Mesenteric fat pad (tissue), 1 donor: ENCODE data around the gene SAMD9L. TPM values are rescaled to one million over a fixed set of nuclear protein-coding genes. Genes with fewer than 3 reads are reported as not detected.

Experiments used
- DNase-seq: peaks from one replicate; pipeline ENCODE4 v3.0.0-alpha.2; 2020; ENCODE audit warnings: low spot score
- long read RNA-seq: library from polyadenylated mRNA; unstranded; transcript quantifications from one replicate; pipeline ENCODE4 v2.0.0, GENCODE V29; 2020
- total RNA-seq: library from RNA; stranded (reverse); fragmentation: NEBNext Ultra II Directional; extraction: Animal tissue kit (Norgen Biotek cat#: 25700); gene quantifications from one replicate; pipeline ENCODE4 v1.2.1, GENCODE V29; 2021
- donor health status: DM: yes; HTN: yes; CAD: no.

Gene SAMD9L
- total RNA-seq = 12.4 TPM
- long read RNA-seq, full-length matches to known transcripts = 16 of 24 reads
- long read RNA-seq, partial matches to known transcripts = 0 of 24 reads
- long read RNA-seq, other reads (novel, unspliced or antisense) = 8 of 24 reads

GRCh38 chr7:93148144-93148543 lies at the start of gene SAMD9L:
TSS of gene SAMD9L (minus strand) at chr7:93148385. CDS start at chr7:93135971, 12,414 bp downstream.
- DNase-seq = no peak

- no peak for DNase-seq
These were observed 48.2 kb upstream of the SAMD9L start for GRCh38 chr7:93196336-93196735.

GRCh38 chr7:93194386-93194785 lies 46.2 kb upstream of the SAMD9L start:
- no peak for DNase-seq

GRCh38 chr7:93188870-93189634 lies 40.9 kb upstream of the SAMD9L start:
- no peak for DNase-seq

GRCh38 chr7:93185303-93186027 lies 37.3 kb upstream of the SAMD9L start:
- no peak for DNase-seq

GRCh38 chr7:93179173-93179572 lies 31.0 kb upstream of the SAMD9L start:
- DNase-seq = no peak

GRCh38 chr7:93178213-93178612 lies 30.0 kb upstream of the SAMD9L start:
- no peak for DNase-seq

- no peak for DNase-seq
These were observed 28.9 kb upstream of the SAMD9L start for GRCh38 chr7:93176992-93177580.

- no peak for DNase-seq
These were observed 27.0 kb upstream of the SAMD9L start for GRCh38 chr7:93175219-93175618.

- no peak for DNase-seq
These were observed 24.5 kb upstream of the SAMD9L start for GRCh38 chr7:93172683-93173082.

GRCh38 chr7:93171606-93172226 lies 23.5 kb upstream of the SAMD9L start:
- DNase-seq = no peak

- DNase-seq = no peak
These were observed 17.3 kb upstream of the SAMD9L start for GRCh38 chr7:93165447-93165846.

- no peak for DNase-seq
These were observed 16.6 kb upstream of the SAMD9L start for GRCh38 chr7:93164766-93165165.

- DNase-seq = no peak
These were observed 13.1 kb upstream of the SAMD9L start for GRCh38 chr7:93161181-93161762.

- no peak for DNase-seq
These were observed 12.2 kb upstream of the SAMD9L start for GRCh38 chr7:93160410-93160809.

- no peak for DNase-seq
These were observed 11.3 kb upstream of the SAMD9L start for GRCh38 chr7:93159490-93159889.

GRCh38 chr7:93156884-93157283 lies 8.7 kb upstream of the SAMD9L start:
- no peak for DNase-seq

- DNase-seq = no peak
These were observed 2.1 kb upstream of the SAMD9L start for GRCh38 chr7:93150200-93150835.

GRCh38 chr7:93148727-93149126 lies 542 bp upstream of the SAMD9L start:
- no peak for DNase-seq

GRCh38 chr7:93147363-93147762 lies 822 bp downstream of the SAMD9L start:
- DNase-seq = no peak
